ENCODE data around the gene MAML2. TPM values are rescaled to one million over a fixed set of nuclear protein-coding genes. Genes with fewer than 3 reads are reported as not detected.
"Not testable (repeated sequence)": the region's sequence is repeated elsewhere in the genome, so short reads cannot be mapped to it uniquely, and the experiment has no call there.

MAML2 gene
- total RNA-seq, 4 donors from 2014 or later = 19.0 to 36.4 (median 31.4) TPM

DNA sequence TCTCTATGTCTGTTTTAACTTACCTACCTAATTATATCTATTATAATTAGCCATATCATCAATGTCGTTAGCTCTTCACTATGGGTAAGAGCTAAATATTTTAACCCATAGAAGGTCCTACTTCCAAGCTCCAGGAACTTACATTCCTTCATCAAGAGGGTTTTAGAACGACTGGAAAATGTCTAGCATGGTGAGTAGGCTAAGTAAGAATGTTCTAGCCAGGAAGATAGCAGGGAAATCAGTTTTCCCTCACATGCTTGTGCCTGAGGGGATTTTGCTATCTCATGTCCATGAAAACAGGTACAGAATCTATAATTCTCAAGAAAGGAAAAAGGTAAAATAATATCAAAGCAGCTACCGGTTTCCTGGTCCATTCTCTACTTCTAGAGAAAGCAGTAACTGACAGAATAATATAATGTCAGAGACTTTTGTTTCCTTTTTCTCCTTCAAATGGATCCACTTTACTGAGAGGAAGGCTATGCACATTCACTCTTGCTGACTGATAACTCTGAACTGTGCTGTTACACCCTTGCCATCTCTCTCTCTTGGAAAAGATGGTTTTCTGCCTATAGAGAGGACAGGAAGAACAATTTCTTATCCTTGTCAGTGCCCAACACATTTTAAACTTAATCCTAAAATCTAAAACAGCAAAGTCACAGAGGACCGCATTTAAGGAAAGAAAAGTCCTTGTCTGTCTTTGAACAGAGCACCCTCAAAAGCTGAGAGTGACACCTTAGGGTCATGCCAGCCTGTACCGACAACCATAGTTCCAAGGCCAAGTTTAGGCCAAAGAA, 67.0 kb downstream of the MAML2 start:
- H3K36me3 ChIP-seq = no peaks in the 10 kb centered on the region
- no peak for TF ChIP-seq CTCF (IDR thresholded peaks at IDR 0.05)
- no peak for TF ChIP-seq POLR2A (IDR thresholded peaks at IDR 0.05)
- no peaks in the 10 kb centered on the region for H3K27me3 ChIP-seq
- intact Hi-C loops (cut with DNase I) = no loop called here
- H3K4me3 ChIP-seq (replicated peaks in 1 of 3) = no peak overlapping the region
- no peak for DNase-seq
- peaks cover 41 to 53% of the 10 kb centered on the region in 2 donors for H3K4me1 ChIP-seq
- H3K27ac ChIP-seq = peak overlapping the region in 2 of 3 donors; percentile 11 to 17
- WGBS, 2 donors = 76 to 77% methylated on average over 5 of the region's 5 CpGs
- no peaks in the 10 kb centered on the region for H3K9me3 ChIP-seq

GRCh38 chr11:96273507-96273906, 69.5 kb downstream of the MAML2 start:
- intact Hi-C loops (cut with DNase I) = no loop called here
- 93 to 97% methylated on average over 1 of the region's 1 CpG for WGBS, 2 donors
- Histone ChIP-seq H3K9me3 (no peaks in the 10 kb centered on the region), H3K27ac (peak overlapping the region; percentile 82 to 95 (median 87)), H3K36me3 (no peaks in the 10 kb centered on the region), H3K27me3 (no peaks in the 10 kb centered on the region), H3K4me1 (peaks cover 30 to 40% of the 10 kb centered on the region in 2 donors), H3K4me3 (replicated peaks in 1 of 3) (no peak overlapping the region)
- TF ChIP-seq CTCF (IDR thresholded peaks at IDR 0.05) = no peak
- TF ChIP-seq POLR2A (IDR thresholded peaks at IDR 0.05) = no peak
- DNase-seq = no peak

DNA sequence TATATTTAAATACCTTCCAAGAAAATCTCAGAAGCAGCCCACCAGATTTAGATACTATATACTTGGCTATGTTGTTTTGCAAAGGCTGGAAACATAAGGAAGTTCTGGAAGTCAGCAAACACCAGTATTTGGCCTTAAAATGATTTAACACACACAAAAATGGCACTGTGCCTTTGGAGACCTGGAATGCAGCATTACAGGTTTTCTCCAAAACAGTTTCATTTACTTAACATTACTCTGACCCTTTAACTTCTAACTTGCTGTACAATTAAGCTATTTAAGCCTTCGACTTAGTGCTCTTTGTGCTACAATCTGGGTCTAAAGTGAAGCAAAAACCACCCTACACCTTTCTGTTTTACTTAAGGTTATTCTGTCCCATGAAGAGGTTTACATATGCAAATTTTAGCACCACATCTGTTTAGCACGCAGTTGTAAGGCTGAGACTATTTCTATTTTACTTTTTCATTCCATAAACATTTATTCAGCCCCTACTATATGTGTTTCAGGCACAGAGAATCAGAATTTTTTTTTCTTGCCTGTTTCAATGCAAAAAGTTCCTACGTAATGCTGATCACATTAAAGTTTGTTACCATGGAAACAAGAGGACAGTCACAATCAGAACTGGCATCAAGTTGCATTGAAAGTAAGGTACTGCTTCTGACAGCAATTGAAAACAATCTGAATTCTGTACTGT, 70.3 kb downstream of the MAML2 start:
- WGBS, 2 donors = 27 to 34% methylated on average over 3 of the region's 3 CpGs
- H3K9me3 ChIP-seq = no peaks in the 10 kb centered on the region
- H3K4me1 ChIP-seq = peaks cover 30 to 39% of the 10 kb centered on the region in 2 donors
- DNase-seq = peak; percentile 72 to 78
- peak overlapping the region; percentile 82 to 95 (median 87) for H3K27ac ChIP-seq
- H3K4me3 ChIP-seq (replicated peaks in 1 of 3) = no peak overlapping the region
- intact Hi-C loops (cut with DNase I) = no loop called here
- H3K36me3 ChIP-seq = no peaks in the 10 kb centered on the region
- TF ChIP-seq CTCF (IDR thresholded peaks at IDR 0.05) = no peak
- TF ChIP-seq POLR2A (IDR thresholded peaks at IDR 0.05) = no peak
- H3K27me3 ChIP-seq = no peaks in the 10 kb centered on the region

- 95 to 97% methylated on average over 4 of the region's 4 CpGs for WGBS, 2 donors
- H3K36me3 ChIP-seq = no peaks in the 10 kb centered on the region
- intact Hi-C loops (cut with DNase I) = no loop called here
- no peak for TF ChIP-seq POLR2A (IDR thresholded peaks at IDR 0.05)
- TF ChIP-seq CTCF (IDR thresholded peaks at IDR 0.05) = no peak
- H3K27ac ChIP-seq = peak overlapping the region; percentile 82 to 95 (median 87)
- H3K9me3 ChIP-seq = no peaks in the 10 kb centered on the region
- H3K4me1 ChIP-seq = peaks cover 30 to 48% of the 10 kb centered on the region in 2 donors
- no peaks in the 10 kb centered on the region for H3K27me3 ChIP-seq
- no peak for DNase-seq
- H3K4me3 ChIP-seq (replicated peaks in 1 of 3) = no peak overlapping the region
Measured at GRCh38 chr11:96271777-96272176, 71.2 kb downstream of the MAML2 start.

DNA sequence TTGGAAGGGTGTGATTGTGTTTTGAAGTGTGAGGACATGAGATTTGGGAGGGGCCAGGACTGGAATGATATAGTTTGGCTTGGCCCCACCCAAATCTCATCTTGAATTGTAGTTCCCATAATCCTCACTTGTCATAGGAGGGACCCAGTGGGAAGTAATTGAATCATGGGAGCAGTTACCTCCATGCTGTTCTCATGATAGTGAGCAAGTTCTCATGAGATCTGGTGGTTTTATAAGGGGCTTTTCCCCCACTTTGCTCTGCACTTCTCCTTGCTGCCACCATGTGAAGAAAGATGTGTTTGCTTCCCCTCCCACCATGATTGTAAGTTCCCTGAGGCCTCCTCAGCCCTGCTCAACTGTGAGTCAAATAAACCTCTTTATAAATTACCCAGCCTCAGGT, 71.6 kb downstream of the MAML2 start:
- H3K27me3 ChIP-seq; H3K4me3 ChIP-seq (replicated peaks in 1 of 3); intact Hi-C loops (cut with DNase I); H3K36me3 ChIP-seq; DNase-seq; H3K9me3 ChIP-seq: not testable (repeated sequence)
- peaks cover 30 to 49% of the 10 kb centered on the region in 2 donors for H3K4me1 ChIP-seq
- H3K27ac ChIP-seq = peak overlapping the region in 2 of 3 donors; percentile 82 to 95

GRCh38 chr11:96268527-96268926, 74.5 kb downstream of the MAML2 start:
- intact Hi-C loops (cut with DNase I); H3K27me3 ChIP-seq; H3K36me3 ChIP-seq; DNase-seq; H3K9me3 ChIP-seq; H3K4me3 ChIP-seq (replicated peaks in 1 of 3): not testable (repeated sequence)
- Histone ChIP-seq H3K27ac (peak overlapping the region in 2 of 3 donors; percentile 43 to 77), H3K4me1 (peaks cover 41 to 60% of the 10 kb centered on the region in 2 donors)
- WGBS, 2 donors = 95 to 97% methylated on average over 4 of the region's 4 CpGs
